DND-41 (cell line): ENCODE results near the gene MYO16.

ENCODE experiments used
- ATAC-seq: fragments of 200-7000 bp; cut with Tn5 transposase; 3 replicates; pipeline ENCODE4 v1.9.1; 2021; ENCODE audit warnings: low read depth; ENCODE audit not compliant: insufficient read depth
- DNase-seq: peaks from one replicate; pipeline ENCODE4 v3.0.0-alpha.2; 2020
- H2AFZ ChIP-seq: 2 replicates; pipeline ENCODE4 v1.6.0; 2012; ENCODE audit warnings: low read depth, low read length
- H3K27ac ChIP-seq: 2 replicates; pipeline ENCODE4 v1.5.1; 2012; ENCODE audit warnings: low read length, inconsistent platforms
- H3K27me3 ChIP-seq: fragments of 200-600 bp; sonication (generic); 2 replicates; pipeline ENCODE4 v1.6.0; 2012; ENCODE audit warnings: low read length, mild to moderate bottlenecking, inconsistent platforms; ENCODE audit not compliant: insufficient read depth, poor library complexity
- H3K36me3 ChIP-seq: 2 replicates; pipeline ENCODE4 v1.5.1; 2012; ENCODE audit warnings: low read length, inconsistent platforms; ENCODE audit not compliant: insufficient read depth
- H3K4me1 ChIP-seq: 2 replicates; pipeline ENCODE4 v1.5.1; 2012; ENCODE audit warnings: mild to moderate bottlenecking, low read length; ENCODE audit not compliant: insufficient read depth
- H3K4me2 ChIP-seq: 2 replicates; pipeline ENCODE4 v1.6.0; 2012; ENCODE audit warnings: mild to moderate bottlenecking, moderate library complexity, low read length, inconsistent platforms; ENCODE audit not compliant: insufficient read depth
- H3K4me3 ChIP-seq, 2 experiments: fragments of 200-600 bp in 1 of 2; shearing (Covaris generic) in 1 of 2; 2 replicates each; pipeline ENCODE4 v1.5.1; 2012 to 2016; ENCODE audit warnings: inconsistent platforms in 2 of 2, low read length in 2 of 2, mild to moderate bottlenecking in 2 of 2, low read depth in 1 of 2, moderate library complexity in 1 of 2
- H3K79me2 ChIP-seq: 2 replicates; pipeline ENCODE4 v1.6.0; 2012; ENCODE audit warnings: low read length, inconsistent platforms; ENCODE audit not compliant: insufficient read depth
- H3K9ac ChIP-seq: 2 replicates; pipeline ENCODE4 v1.6.0; 2012; ENCODE audit warnings: low read depth, mild to moderate bottlenecking, inconsistent platforms, low read length, moderate library complexity
- H3K9me3 ChIP-seq: 2 replicates; pipeline ENCODE4 v1.5.1; 2012; ENCODE audit warnings: low read length, moderate library complexity, mild to moderate bottlenecking, inconsistent platforms; ENCODE audit not compliant: insufficient read depth, severe bottlenecking
- H4K20me1 ChIP-seq: 2 replicates; pipeline ENCODE4 v1.6.0; 2012; ENCODE audit warnings: low read length; ENCODE audit not compliant: insufficient read depth
- EZH2 ChIP-seq: IDR thresholded peaks from 3 replicates; pipeline ENCODE4 v1.6.1; 2012; ENCODE audit warnings: borderline replicate concordance, low read depth, mild to moderate bottlenecking, moderate library complexity, low read length, inconsistent platforms; ENCODE audit not compliant: severe bottlenecking
- TF ChIP-seq, protein P1 (sequence below): IDR thresholded peaks from 2 replicates; pipeline ENCODE4 v1.5.1; 2012; ENCODE audit warnings: borderline replicate concordance, low read length, moderate library complexity, mild to moderate bottlenecking; ENCODE audit not compliant: poor library complexity, severe bottlenecking; ENCODE audit errors: extremely low read depth

The MYO16 gene

DNA sequence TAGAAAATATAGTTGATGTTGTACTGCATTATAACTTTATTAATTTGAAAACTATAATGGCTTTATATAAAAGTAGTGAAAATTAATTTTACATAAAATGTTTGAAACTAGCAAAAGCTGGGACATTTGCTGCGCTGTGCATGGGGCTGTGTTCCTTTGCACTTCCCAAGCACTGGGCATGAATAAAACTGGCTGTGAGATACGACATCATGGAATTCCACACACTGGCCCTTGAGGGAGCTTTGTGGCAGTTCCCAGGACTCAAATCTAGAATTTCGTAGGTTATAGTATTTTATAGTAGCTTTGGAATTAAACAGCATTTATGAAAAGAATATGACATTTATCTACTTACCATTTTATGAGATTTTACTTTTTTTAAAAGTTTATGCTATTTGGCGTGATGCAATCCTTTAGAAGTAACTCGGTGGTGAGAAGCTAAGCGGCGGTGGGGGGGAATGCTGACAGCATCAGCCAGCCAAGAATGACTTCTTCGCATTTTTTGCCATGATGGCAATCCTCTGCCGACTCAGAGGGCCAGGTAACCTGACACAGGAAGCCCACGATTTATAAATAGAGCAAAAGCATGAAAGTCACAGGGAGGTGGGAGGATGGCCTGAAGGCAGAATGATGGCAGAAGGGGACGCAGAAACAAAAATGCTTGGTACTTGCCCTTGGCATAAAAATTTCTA is 553.5 kb downstream of the MYO16 start:
- no peaks in the 10 kb centered on the region for H3K27me3 ChIP-seq
- no peak overlapping the region for H3K27ac ChIP-seq
- DNase-seq (no peak), ATAC-seq (no peak)
- no peaks in the 10 kb centered on the region for H3K4me1 ChIP-seq
- H3K9ac ChIP-seq, result no peak overlapping the region
- H3K4me2 ChIP-seq, result no peak overlapping the region
- H3K9me3 ChIP-seq, result no peaks in the 10 kb centered on the region
- no peaks in the 10 kb centered on the region for H3K79me2 ChIP-seq
- no peak overlapping the region for H3K4me3 ChIP-seq
- H2AFZ ChIP-seq, result no peak overlapping the region
- TF ChIP-seq, protein P1, sequence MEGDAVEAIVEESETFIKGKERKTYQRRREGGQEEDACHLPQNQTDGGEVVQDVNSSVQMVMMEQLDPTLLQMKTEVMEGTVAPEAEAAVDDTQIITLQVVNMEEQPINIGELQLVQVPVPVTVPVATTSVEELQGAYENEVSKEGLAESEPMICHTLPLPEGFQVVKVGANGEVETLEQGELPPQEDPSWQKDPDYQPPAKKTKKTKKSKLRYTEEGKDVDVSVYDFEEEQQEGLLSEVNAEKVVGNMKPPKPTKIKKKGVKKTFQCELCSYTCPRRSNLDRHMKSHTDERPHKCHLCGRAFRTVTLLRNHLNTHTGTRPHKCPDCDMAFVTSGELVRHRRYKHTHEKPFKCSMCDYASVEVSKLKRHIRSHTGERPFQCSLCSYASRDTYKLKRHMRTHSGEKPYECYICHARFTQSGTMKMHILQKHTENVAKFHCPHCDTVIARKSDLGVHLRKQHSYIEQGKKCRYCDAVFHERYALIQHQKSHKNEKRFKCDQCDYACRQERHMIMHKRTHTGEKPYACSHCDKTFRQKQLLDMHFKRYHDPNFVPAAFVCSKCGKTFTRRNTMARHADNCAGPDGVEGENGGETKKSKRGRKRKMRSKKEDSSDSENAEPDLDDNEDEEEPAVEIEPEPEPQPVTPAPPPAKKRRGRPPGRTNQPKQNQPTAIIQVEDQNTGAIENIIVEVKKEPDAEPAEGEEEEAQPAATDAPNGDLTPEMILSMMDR, result no peak
- no peak for TF ChIP-seq EZH2
- no peaks in the 10 kb centered on the region for H3K36me3 ChIP-seq
- H4K20me1 ChIP-seq, result no peaks in the 10 kb centered on the region

DNA sequence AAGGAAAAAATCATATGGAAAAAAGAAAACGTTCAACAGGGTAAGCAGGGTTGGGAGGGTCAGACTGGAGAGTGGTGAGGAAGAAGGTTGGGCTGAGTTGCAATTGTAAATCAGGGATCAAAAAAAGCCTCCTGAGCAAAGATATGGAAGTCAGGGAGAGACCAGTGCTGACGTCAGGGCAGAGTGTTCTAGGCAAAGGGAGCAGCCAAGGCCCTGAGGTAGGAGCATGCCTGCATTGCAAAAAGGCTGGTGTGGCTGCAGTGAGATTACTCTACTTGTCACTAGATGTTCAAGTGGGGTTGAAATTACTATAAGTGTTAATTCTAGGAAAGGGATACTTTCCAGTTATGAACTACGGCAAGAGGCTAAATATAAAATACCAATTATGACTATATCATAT is 562.0 kb downstream of the MYO16 start:
- Histone ChIP-seq H3K9ac (no peak overlapping the region), H3K9me3 (no peaks in the 10 kb centered on the region), H4K20me1 (no peaks in the 10 kb centered on the region), H3K4me1 (no peaks in the 10 kb centered on the region), H2AFZ (no peak overlapping the region), H3K36me3 (no peaks in the 10 kb centered on the region), H3K27me3 (no peaks in the 10 kb centered on the region), H3K4me2 (no peak overlapping the region), H3K4me3 (no peak overlapping the region), H3K27ac (no peak overlapping the region), H3K79me2 (no peaks in the 10 kb centered on the region)
- TF ChIP-seq EZH2, result no peak
- TF ChIP-seq, protein P1, result no peak
- ATAC-seq, result no peak
- DNase-seq, result no peak

DNA sequence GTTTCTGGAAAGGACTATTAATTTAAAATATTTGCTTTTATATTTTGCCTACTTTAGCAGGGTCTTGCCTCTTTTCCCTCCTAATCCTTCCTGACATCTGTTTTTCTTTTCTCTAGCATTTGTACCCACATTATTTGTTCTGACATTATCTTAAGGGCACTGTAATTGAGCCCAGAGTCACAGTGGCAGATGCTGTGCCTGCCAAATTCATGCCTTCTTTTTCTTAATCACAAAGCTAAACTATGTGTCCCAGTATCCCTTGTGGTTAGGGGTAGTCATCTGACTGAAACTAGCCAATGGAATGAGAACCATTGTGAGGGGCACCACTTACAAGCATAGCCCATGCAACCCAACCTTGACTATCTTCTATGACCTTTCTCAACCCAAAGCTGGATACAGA is 562.9 kb downstream of the MYO16 start:
- Histone ChIP-seq H3K4me3 (no peak overlapping the region), H3K36me3 (no peaks in the 10 kb centered on the region), H3K79me2 (no peaks in the 10 kb centered on the region), H3K4me1 (no peaks in the 10 kb centered on the region), H3K9me3 (no peaks in the 10 kb centered on the region), H3K27ac (no peak overlapping the region), H3K9ac (no peak overlapping the region), H3K27me3 (no peaks in the 10 kb centered on the region), H4K20me1 (no peaks in the 10 kb centered on the region), H3K4me2 (no peak overlapping the region), H2AFZ (no peak overlapping the region)
- DNase-seq, result no peak
- no peak for ATAC-seq
- no peak for TF ChIP-seq EZH2
- TF ChIP-seq, protein P1, result no peak
